Renal pelvis (tissue), 12 donors: ENCODE data around the gene TUBB6. TPM values are rescaled to one million over a fixed set of nuclear protein-coding genes. Genes with fewer than 3 reads are reported as not detected.

Source experiments
- DNase-seq: peaks from one replicate; pipeline ENCODE4 v3.0.0-alpha.2; 2013
- long read RNA-seq, 16 experiments: transcript quantifications; one replicate each; lab custom pipeline, GENCODE V29; 2026
- polyA plus RNA-seq, 3 donors: library from polyadenylated mRNA; unstranded; fragments of 120-200 nt; gene quantifications; one replicate each; pipeline ENCODE4 v1.2.1, GENCODE V29; 2013; ENCODE audit not compliant: insufficient read length in 3 of 3

TUBB6 gene
- 10 to 100 TPM; 61.3 to 77.6 (median 70.4) TPM for polyA plus RNA-seq
- long read RNA-seq, donor 1, transcript TUBB6-201 (4 exons, 2,064 nt) = major isoform, 20 of 28 reads
- long read RNA-seq, donor 1, transcript TUBB6-202 (3 exons, 2,163 nt) = minor isoform, 5 of 28 reads
- long read RNA-seq, donor 1, partial matches to known transcripts = 0 of 28 reads
- long read RNA-seq, donor 1, other reads (novel, unspliced or antisense) = 0 of 28 reads
- long read RNA-seq, donor 2, transcript TUBB6-202 (3 exons, 2,163 nt) = minor isoform, 5 of 47 reads
- long read RNA-seq, donor 2, transcript TUBB6-213 (4 exons, 1,017 nt) = minor isoform, 5 of 47 reads
- long read RNA-seq, donor 2, transcript TUBB6-201 (4 exons, 2,064 nt) = major isoform, 33 of 47 reads
- long read RNA-seq, donor 2, partial matches to known transcripts = 0 of 47 reads
- long read RNA-seq, donor 2, other reads (novel, unspliced or antisense) = 0 of 47 reads
- long read RNA-seq, donor 3, transcript TUBB6-201 (4 exons, 2,064 nt) = major isoform, 17 of 68 reads
- long read RNA-seq, donor 3, transcript TUBB6-213 (4 exons, 1,017 nt) = minor isoform, 10 of 68 reads
- long read RNA-seq, donor 3, partial matches to known transcripts = 26 of 68 reads
- long read RNA-seq, donor 3, other reads (novel, unspliced or antisense) = 12 of 68 reads
- long read RNA-seq, donor 4, transcript TUBB6-201 (4 exons, 2,064 nt) = major isoform, 24 of 65 reads
- long read RNA-seq, donor 4, transcript TUBB6-202 (3 exons, 2,163 nt) = minor isoform, 5 of 65 reads
- long read RNA-seq, donor 4, partial matches to known transcripts = 18 of 65 reads
- long read RNA-seq, donor 4, other reads (novel, unspliced or antisense) = 14 of 65 reads
- long read RNA-seq, donor 5, transcript TUBB6-201 (4 exons, 2,064 nt) = major isoform, 12 of 17 reads
- long read RNA-seq, donor 5, partial matches to known transcripts = 0 of 17 reads
- long read RNA-seq, donor 5, other reads (novel, unspliced or antisense) = 0 of 17 reads
- long read RNA-seq, donor 6, transcript TUBB6-202 (3 exons, 2,163 nt) = minor isoform, 5 of 24 reads
- long read RNA-seq, donor 6, transcript TUBB6-201 (4 exons, 2,064 nt) = major isoform, 15 of 24 reads
- long read RNA-seq, donor 6, partial matches to known transcripts = 0 of 24 reads
- long read RNA-seq, donor 6, other reads (novel, unspliced or antisense) = 0 of 24 reads
- long read RNA-seq, donor 7, transcript TUBB6-213 (4 exons, 1,017 nt) = minor isoform, 13 of 62 reads
- long read RNA-seq, donor 7, transcript TUBB6-202 (3 exons, 2,163 nt) = minor isoform, 5 of 62 reads
- long read RNA-seq, donor 7, transcript TUBB6-201 (4 exons, 2,064 nt) = major isoform, 28 of 62 reads
- long read RNA-seq, donor 7, partial matches to known transcripts = 14 of 62 reads
- long read RNA-seq, donor 7, other reads (novel, unspliced or antisense) = 0 of 62 reads
- long read RNA-seq, donor 8, transcript TUBB6-201 (4 exons, 2,064 nt) = major isoform, 27 of 44 reads
- long read RNA-seq, donor 8, transcript TUBB6-202 (3 exons, 2,163 nt) = minor isoform, 7 of 44 reads
- long read RNA-seq, donor 8, transcript TUBB6-213 (4 exons, 1,017 nt) = minor isoform, 10 of 44 reads
- long read RNA-seq, donor 8, partial matches to known transcripts = 0 of 44 reads
- long read RNA-seq, donor 8, other reads (novel, unspliced or antisense) = 0 of 44 reads
- long read RNA-seq, donor 9, transcript TUBB6-213 (4 exons, 1,017 nt) = minor isoform, 8 of 53 reads
- long read RNA-seq, donor 9, transcript TUBB6-201 (4 exons, 2,064 nt) = major isoform, 40 of 53 reads
- long read RNA-seq, donor 9, transcript TUBB6-202 (3 exons, 2,163 nt) = minor isoform, 5 of 53 reads
- long read RNA-seq, donor 9, partial matches to known transcripts = 0 of 53 reads
- long read RNA-seq, donor 9, other reads (novel, unspliced or antisense) = 0 of 53 reads
- long read RNA-seq, donor 10, transcript TUBB6-213 (4 exons, 1,017 nt) = minor isoform, 7 of 21 reads
- long read RNA-seq, donor 10, transcript TUBB6-201 (4 exons, 2,064 nt) = major isoform, 10 of 21 reads
- long read RNA-seq, donor 10, partial matches to known transcripts = 0 of 21 reads
- long read RNA-seq, donor 10, other reads (novel, unspliced or antisense) = 0 of 21 reads
- long read RNA-seq, donor 11, transcript TUBB6-213 (4 exons, 1,017 nt) = minor isoform, 6 of 18 reads
- long read RNA-seq, donor 11, transcript TUBB6-201 (4 exons, 2,064 nt) = major isoform, 11 of 18 reads
- long read RNA-seq, donor 11, partial matches to known transcripts = 0 of 18 reads
- long read RNA-seq, donor 11, other reads (novel, unspliced or antisense) = 0 of 18 reads
- long read RNA-seq, donor 12, transcript TUBB6-213 (4 exons, 1,017 nt) = minor isoform, 11 of 34 reads
- long read RNA-seq, donor 12, transcript TUBB6-201 (4 exons, 2,064 nt) = major isoform, 19 of 34 reads
- long read RNA-seq, donor 12, partial matches to known transcripts = 0 of 34 reads
- long read RNA-seq, donor 12, other reads (novel, unspliced or antisense) = 0 of 34 reads
- long read RNA-seq, donor 13, transcript TUBB6-201 (4 exons, 2,064 nt) = major isoform, 9 of 18 reads
- long read RNA-seq, donor 13, transcript TUBB6-213 (4 exons, 1,017 nt) = minor isoform, 7 of 18 reads
- long read RNA-seq, donor 13, partial matches to known transcripts = 0 of 18 reads
- long read RNA-seq, donor 13, other reads (novel, unspliced or antisense) = 0 of 18 reads
- long read RNA-seq, donor 14 = 0 reads
- long read RNA-seq, donor 15 = 0 reads
- long read RNA-seq, donor 16, transcript TUBB6-201 (4 exons, 2,064 nt) = major isoform, 24 of 181 reads
- long read RNA-seq, donor 16, transcript TUBB6-202 (3 exons, 2,163 nt) = minor isoform, 6 of 181 reads
- long read RNA-seq, donor 16, transcript TUBB6-213 (4 exons, 1,017 nt) = minor isoform, 11 of 181 reads
- long read RNA-seq, donor 16, partial matches to known transcripts = 130 of 181 reads
- long read RNA-seq, donor 16, other reads (novel, unspliced or antisense) = 9 of 181 reads

DNA sequence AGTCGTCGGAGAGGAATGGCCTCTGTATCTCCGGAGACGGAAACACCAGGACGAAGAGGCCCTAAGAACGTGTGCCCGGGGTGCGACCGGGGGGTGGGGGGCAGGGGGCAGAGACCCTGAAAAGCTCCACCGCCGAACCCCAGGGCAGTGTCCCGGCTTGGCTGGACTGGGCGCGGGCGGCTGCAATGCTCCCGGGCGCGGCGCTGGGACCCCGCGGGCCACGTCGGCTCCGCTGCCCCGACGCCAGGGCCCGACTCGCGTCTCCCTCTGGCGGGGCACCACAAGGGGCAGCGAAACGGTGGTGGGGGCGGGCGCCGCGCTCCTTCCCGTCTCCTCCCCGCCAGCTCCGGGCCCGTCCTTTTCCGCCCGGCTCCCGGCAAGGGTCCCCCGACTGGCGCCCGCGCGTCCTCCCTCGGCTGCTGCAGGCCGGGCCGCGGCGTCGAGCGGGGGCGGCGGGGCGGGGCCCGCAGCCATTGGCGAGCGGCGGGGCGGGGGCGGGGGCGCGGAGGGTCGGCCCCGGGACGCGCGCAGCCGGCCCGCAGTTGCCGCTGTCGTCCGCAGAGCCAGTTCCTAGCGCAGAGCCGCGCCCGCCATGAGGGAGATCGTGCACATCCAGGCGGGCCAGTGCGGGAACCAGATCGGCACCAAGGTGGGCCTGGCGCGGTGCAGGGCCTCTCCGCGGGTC is at the start of gene TUBB6:
Gene TUBB6 (plus strand): TSS at position 541 of the 685 bp plus-strand sequence. CDS start 52 bp downstream, at position 593.
- DNase-seq = peak; percentile 52

DNA sequence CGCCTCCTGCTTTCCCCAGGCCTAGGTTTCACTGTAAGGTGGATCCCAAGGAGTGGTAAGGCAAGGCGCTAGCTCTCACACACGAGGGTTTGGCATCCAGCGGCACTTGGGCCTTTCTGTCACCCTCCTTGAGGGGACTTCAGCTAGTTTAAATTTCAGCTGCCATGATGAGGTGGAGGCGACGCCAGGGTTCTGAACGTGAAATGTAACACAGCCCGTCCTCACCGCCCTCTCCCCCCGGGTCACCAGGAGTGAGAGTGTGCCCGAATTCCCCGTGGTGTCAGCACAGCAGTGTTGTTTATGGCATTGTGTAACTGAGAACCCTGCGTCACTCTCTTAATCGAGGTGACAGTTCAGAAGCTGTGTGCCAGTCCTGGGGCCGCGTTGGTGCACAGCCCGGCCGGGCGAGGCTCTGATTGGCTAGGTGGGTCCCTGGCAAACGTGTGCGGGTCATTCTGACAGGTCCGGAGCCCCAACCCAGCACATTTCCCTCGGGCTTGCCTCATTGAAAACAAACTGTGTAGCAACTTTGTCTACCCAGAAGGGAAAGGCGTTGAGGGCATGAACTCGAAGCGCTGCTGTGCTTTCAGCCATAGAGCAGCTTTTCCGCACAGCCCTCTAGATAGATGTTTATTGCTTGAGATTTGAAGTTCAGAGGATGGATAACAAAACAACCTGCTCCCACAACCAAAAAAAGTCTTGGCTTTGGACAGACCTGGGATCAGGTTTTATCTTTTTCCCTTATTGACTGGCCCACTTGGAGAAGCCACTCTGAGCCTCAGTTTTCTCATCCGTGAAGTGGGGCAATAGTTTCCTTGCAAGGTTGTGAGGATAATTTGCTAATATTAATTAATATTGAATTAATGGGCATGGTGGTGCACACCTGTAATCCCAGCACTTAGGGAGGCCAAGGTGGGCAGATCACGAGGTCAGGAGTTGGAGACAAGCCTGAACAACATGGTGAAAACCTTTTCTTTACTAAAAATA is 49.0 kb upstream of the TUBB6 start:
- DNase-seq = peak; percentile 70

GRCh38 chr18:12262748-12263147 is 45.3 kb upstream of the TUBB6 start:
- no peak for DNase-seq

GRCh38 chr18:12264864-12265263 is 43.2 kb upstream of the TUBB6 start:
- DNase-seq = no peak

DNA sequence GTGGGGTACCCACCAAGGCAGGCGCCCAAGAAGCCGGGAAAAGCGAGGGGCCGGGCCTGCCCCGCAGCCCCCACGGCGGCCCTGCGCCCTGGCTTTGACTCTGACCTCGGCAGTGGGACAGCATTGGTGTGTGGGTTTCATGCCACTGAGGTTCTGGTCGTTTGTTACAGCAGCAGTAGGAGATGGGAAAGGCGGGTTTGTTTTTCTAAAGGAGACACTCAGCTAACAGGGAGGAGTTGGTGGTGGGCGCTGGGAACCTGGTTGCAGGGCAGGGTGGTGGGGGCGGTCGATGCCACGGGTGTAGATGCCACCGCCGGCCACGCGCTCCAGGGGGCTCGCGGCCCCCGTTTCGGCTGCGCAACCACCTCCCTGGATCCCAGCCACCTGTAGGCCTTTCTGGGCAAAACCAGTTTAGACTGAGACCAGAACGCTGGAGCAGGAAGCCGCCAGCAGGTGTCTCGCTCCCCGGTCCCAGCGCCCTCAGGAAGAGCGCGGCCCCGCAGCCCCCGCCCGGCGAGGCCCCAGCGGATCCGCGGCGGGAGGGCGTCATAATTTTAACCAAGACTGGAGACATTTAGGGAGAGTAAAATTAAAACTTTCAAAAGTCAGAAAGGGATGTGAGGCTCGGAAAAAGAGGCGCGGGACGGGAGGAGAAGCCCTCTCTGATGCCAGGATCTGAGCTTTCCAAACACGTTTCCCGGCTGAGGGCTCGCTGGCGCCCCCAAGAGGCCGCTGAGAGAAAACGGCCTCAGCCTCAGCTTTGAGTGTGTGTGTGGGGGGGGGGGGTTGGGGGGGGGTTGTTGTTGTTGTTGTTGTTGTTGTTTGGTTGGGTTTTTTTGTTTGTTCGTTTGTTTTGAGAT is 36.4 kb upstream of the TUBB6 start:
- DNase-seq = peak; percentile 88

GRCh38 chr18:12274793-12275192 is 33.2 kb upstream of the TUBB6 start:
- no peak for DNase-seq

- DNase-seq = no peak
Measured at GRCh38 chr18:12276736-12277554, 31.1 kb upstream of the TUBB6 start.

DNA sequence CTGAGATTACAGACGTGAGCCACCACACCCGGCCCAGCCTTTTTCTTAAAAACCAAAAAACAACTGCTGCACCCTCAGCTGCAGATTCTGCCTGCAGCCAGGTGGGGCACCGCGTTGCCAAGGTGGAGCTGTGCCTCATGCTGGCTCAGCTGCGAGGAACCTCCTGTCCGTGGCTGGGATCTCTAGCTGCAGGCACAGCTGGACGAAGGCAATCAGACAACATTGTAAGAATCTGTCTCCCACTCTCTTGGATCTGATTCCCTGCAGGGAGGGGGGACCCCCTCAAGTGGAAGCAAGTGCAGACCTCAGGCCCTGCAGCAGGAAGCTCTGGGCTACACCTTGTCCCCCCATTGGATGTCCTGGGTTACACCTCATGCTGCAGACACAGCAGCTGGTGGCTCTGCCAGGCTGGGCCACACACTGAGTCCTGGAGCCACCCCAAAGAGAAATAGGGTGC is 29.8 kb upstream of the TUBB6 start:
- no peak for DNase-seq

DNA sequence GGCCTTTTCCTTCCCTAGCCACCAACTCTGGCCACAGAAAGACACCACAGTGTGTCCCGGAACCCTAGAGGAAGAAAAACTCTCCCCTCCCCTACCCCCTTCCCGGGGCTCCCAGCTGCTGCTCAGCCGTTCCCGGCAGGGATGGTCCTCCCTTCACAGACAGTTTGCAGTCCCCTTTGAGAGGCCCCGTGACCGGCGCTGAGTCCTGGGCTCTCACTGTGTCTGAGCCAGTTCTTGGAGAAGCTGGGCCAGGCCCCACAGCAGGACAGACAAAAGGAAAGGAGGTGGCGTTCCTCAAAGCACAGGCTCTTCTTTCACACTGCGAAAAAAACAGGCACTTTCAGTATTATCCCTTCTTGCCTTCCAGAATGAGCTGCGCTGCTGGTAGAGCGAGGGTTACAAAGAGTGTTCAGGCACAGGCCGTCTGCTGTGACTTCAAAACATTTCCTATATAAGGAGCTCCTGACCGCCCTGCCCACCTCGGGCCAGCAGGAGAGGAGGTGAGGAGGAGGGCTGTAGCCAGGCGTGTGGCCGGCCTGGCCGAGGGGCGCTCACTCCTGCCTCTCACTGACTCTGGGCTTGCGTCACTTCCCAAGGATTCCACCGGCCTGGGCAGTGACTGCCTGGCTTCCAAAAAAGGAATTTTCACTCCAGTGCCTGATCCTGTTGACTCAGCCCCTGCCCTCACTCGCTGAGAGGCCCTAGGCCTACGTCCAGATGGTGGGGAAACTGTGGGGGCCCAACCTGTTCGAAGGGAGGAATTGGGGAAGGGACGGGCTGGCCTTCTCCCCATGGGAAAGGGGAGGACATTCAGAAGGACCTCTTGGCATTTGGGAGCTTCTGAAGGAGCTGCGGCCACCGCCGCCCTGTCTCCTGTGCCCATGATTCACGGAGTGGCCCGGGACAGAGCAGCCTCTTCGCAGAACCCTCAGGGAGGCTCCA is 29.0 kb upstream of the TUBB6 start:
- peak; percentile 68 for DNase-seq

DNA sequence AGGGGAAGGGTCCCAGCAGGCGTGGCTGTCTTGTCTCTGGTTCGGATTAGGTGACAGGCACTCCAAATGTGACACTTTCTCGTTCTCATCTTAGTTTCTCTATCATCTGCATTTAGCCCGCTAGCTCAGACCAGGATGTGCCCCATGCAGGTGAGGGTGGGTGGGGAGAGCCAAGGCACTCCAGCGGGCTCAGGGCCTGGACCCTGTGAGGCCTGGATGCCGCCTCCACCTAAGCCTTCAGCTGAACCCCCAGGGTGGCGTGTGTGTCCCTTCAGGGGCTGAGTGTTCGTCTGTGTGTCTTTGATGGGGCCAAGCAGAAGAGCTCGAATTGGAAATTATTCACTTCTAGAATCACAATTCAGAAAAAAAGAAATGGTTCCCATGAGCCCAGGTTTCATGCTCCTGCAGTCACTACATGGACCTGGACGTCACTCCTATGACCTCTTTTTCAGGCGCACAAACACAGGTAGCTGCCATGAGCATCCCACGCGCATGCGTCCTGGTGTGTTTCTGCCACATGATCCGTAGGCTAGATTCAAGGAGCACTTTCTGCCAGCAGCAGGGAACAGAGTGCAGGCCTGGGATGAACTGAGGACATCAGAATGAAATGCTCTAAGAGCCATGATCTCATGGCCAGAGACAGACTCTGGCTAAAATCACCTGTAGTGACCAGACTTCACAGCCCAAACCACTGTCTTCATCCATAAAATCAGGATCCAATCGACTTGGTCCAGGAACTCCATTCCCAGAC is 28.1 kb upstream of the TUBB6 start:
- no peak for DNase-seq

- DNase-seq = no peak
Measured at GRCh38 chr18:12281861-12282260, 26.2 kb upstream of the TUBB6 start.

DNA sequence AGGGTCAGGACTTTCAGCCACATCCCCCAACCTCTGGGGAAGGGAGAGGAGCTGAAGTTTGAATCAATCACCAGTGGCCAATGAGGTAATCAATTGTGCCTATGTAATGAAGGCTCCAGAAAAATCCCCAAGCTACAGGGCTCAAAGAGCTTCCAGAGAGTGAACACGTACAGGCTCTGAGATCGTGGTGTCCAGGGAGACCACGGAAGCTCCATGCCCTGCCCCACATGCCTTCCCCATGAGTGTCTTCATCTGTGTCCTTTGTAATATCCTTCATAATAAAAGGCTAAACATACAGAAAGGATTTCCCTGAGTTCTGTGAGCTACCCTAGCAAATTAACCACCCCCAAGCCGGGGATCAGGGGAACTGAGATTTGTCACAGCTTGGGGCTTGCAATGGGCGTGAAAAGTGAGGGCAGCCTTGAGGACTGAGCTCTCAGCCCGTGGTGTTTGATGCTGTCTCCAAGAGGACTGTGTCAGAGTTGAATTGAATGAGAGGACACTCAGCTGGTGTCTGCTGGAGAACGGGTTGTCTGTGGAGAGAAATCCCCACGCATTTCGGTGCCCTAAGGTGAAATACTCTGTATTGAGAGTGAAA is 25.5 kb upstream of the TUBB6 start:
- no peak for DNase-seq
